A549 (cell line): Measurements from ENCODE around the gene CTIF. TPM values are rescaled to one million over a fixed set of nuclear protein-coding genes. Genes with fewer than 3 reads are reported as not detected.

Source experiments
- ATAC-seq, 2 experiments: fragments of 200-7000 bp in 1 of 2; fragments of >200 bp in 1 of 2; cut with Nextera tagmentation in 1 of 2; cut with Tn5 transposase in 1 of 2; 3 replicates each; pipeline versions ENCODE4 v1.8.0 to v1.9.1; 2018 to 2020; ENCODE audit warnings: mild to moderate bottlenecking in 1 of 2, moderate library complexity in 1 of 2
- CTCF ChIA-PET: fragments of 300-600 bp; sonication (Branson Sonifier 250); formaldehyde crosslinking; extraction: SDS; loops from one replicate; lab custom pipeline; 2021; ENCODE audit warnings: antibody characterized with exemption, inconsistent platforms; lab: Yijun Ruan, JAX
- POLR2A ChIA-PET: fragments of 350-600 bp; formaldehyde crosslinking; extraction: SDS; loops from one replicate; lab custom pipeline; 2021; ENCODE audit warnings: antibody characterized with exemption, inconsistent platforms; lab: Yijun Ruan, JAX
- DNase-seq, 2 experiments: peaks; one replicate each; pipeline versions ENCODE4 v3.0.0 to v3.0.0-alpha.2; 2011 to 2016; ENCODE audit warnings: low read depth in 1 of 2, low spot score in 1 of 2
- FAIRE-seq: peaks from 2 replicates; lab custom pipeline; 2011; peaks lifted over from hg19 to GRCh38; lab: Jason Lieb, UNC
- H3K27ac ChIP-seq, 2 experiments: fragments of >200 bp; sonication (Bioruptor Twin); formaldehyde crosslinking; 3 replicates each; pipeline ENCODE4 v1.5.1; 2016 to 2017
- H3K4me1 ChIP-seq: fragments of >200 bp; sonication (Bioruptor Twin); formaldehyde crosslinking; 3 replicates; pipeline ENCODE4 v1.6.1; 2016
- H3K4me2 ChIP-seq: fragments of >200 bp; sonication (Bioruptor Twin); formaldehyde crosslinking; 3 replicates; pipeline ENCODE4 v1.6.1; 2016
- H3K4me3 ChIP-seq: fragments of >200 bp; sonication (Bioruptor Twin); formaldehyde crosslinking; 3 replicates; pipeline ENCODE4 v1.5.1; 2016
- H3K9me3 ChIP-seq: fragments of >200 bp; sonication (Bioruptor Twin); formaldehyde crosslinking; 3 replicates; pipeline ENCODE4 v1.6.1; 2016
- CBX2 ChIP-seq: fragments of 200-600 bp; sonication (generic); IDR thresholded peaks from 2 replicates; pipeline ENCODE4 v1.6.1; 2016; ENCODE audit warnings: low read depth, mild to moderate bottlenecking, borderline replicate concordance
- CHD2 ChIP-seq: fragments of 150-350 bp; IDR thresholded peaks from 2 replicates; pipeline ENCODE4 v1.6.1; 2014; ENCODE audit warnings: low read length; ENCODE audit not compliant: partially characterized antibody
- CHD4 ChIP-seq: fragments of 200-600 bp; sonication (generic); IDR thresholded peaks from 2 replicates; pipeline ENCODE4 v1.6.1; 2016; ENCODE audit warnings: antibody characterized with exemption, mild to moderate bottlenecking, borderline replicate concordance
- EP300 ChIP-seq, 2 experiments: fragments of >200 bp; sonication (Bioruptor Twin); formaldehyde crosslinking; IDR thresholded peaks; 2 replicates in 1 of 2; 3 replicates in 1 of 2; pipeline ENCODE4 v1.6.1; 2016 to 2017
- HDAC2 ChIP-seq: fragments of 200-600 bp; sonication (generic); IDR thresholded peaks from 2 replicates; pipeline ENCODE4 v1.6.1; 2016
- HOXA7 ChIP-seq: fragments of 250-450 bp; sonication (Bioruptor Pico); IDR thresholded peaks from 2 replicates; pipeline ENCODE4 v1.5.0; 2020; ENCODE audit warnings: mild to moderate bottlenecking, moderate library complexity
- HOXB13 ChIP-seq: fragments of 250-450 bp; sonication (Bioruptor Pico); IDR thresholded peaks from 2 replicates; pipeline ENCODE4 v1.5.0; 2020; ENCODE audit warnings: low read depth, mild to moderate bottlenecking, moderate library complexity
- KDM1A ChIP-seq: fragments of 200-600 bp; sonication (generic); IDR thresholded peaks from 2 replicates; pipeline ENCODE4 v1.6.1; 2016; ENCODE audit warnings: low read depth, mild to moderate bottlenecking
- NFE2L2 ChIP-seq: fragments of 150-350 bp; conservative IDR thresholded peaks from 2 replicates; pipeline ENCODE4 v1.6.1; 2014; ENCODE audit warnings: low read length
- NPAS2 ChIP-seq: fragments of 250-450 bp; sonication (Bioruptor Pico); IDR thresholded peaks from 2 replicates; pipeline ENCODE4 v1.8.0; 2022; ENCODE audit warnings: mild to moderate bottlenecking, moderate library complexity, borderline replicate concordance
- NR3C1 ChIP-seq: fragments of >200 bp; sonication (Bioruptor Twin); formaldehyde crosslinking; IDR thresholded peaks from 3 replicates; pipeline ENCODE4 v1.6.1; 2017
- POLR2A ChIP-seq: IDR thresholded peaks from 2 replicates; pipeline ENCODE4 v1.6.1; 2012; ENCODE audit warnings: mild to moderate bottlenecking, low read length
- POLR2AphosphoS2 ChIP-seq: conservative IDR thresholded peaks from 2 replicates; pipeline ENCODE4 v1.6.1; 2012; ENCODE audit warnings: low read length, improper control_type of control experiment, inconsistent platforms
- RARB ChIP-seq: fragments of 250-450 bp; sonication (Bioruptor Pico); IDR thresholded peaks from 2 replicates; pipeline ENCODE4 v1.8.0; 2021; ENCODE audit warnings: mild to moderate bottlenecking, moderate library complexity
- RCOR1 ChIP-seq: fragments of 150-350 bp; IDR thresholded peaks from 2 replicates; pipeline ENCODE4 v1.6.1; 2014; ENCODE audit warnings: antibody characterized with exemption, low read length, low read depth
- RNF2 ChIP-seq: fragments of 200-600 bp; sonication (generic); IDR thresholded peaks from 2 replicates; pipeline ENCODE4 v1.6.1; 2016; ENCODE audit warnings: low read depth, mild to moderate bottlenecking, antibody characterized with exemption, moderate library complexity, borderline replicate concordance
- TFCP2L1 ChIP-seq: fragments of 250-450 bp; sonication (Bioruptor Pico); IDR thresholded peaks from 2 replicates; pipeline ENCODE4 v1.5.0; 2021; ENCODE audit warnings: mild to moderate bottlenecking
- TP53 ChIP-seq: fragments of 250-450 bp; sonication (Bioruptor Pico); IDR thresholded peaks from 2 replicates; pipeline ENCODE4 v1.5.0; 2021; ENCODE audit warnings: mild to moderate bottlenecking, moderate library complexity
- ZSCAN20 ChIP-seq: fragments of 250-450 bp; sonication (Bioruptor Pico); IDR thresholded peaks from 2 replicates; pipeline ENCODE4 v1.8.0; 2022; ENCODE audit warnings: mild to moderate bottlenecking, moderate library complexity
- WGBS: methylation state at CpG from one replicate; pipeline ENCODE4 v1.1.6; 2017; ENCODE audit errors: missing lambda C conversion rate; 5-methylcytosine and 5-hydroxymethylcytosine counted together
- polyA plus RNA-seq, 4 experiments: library from polyadenylated mRNA; depleted of rRNA in 3 of 4; stranded (reverse); fragments of >200 nt; fragmentation: RNase III in 1 of 4; extraction: RNeasy Plus Mini Kit Qiagen cat#74134 plus additional on column Dnase treatment in 1 of 4; gene quantifications; 2 replicates in 3 of 4; 3 replicates in 1 of 4; pipeline ENCODE4 v1.2.3, GENCODE V29; 2011 to 2017
- TF ChIP-seq, protein P1 (sequence below): fragments of 250-450 bp; sonication (Bioruptor Pico); IDR thresholded peaks from 2 replicates; pipeline ENCODE4 v1.5.0; 2021; ENCODE audit warnings: mild to moderate bottlenecking, moderate library complexity, borderline replicate concordance
- TF ChIP-seq, protein P2 (sequence below): fragments of 150-350 bp; IDR thresholded peaks from 2 replicates; pipeline ENCODE4 v1.6.1; 2014; ENCODE audit warnings: low read depth, mild to moderate bottlenecking, low read length
- TF ChIP-seq, protein P3 (sequence below): IDR thresholded peaks from 2 replicates; pipeline ENCODE4 v1.6.1; 2012; ENCODE audit warnings: low read depth, borderline replicate concordance
- TF ChIP-seq, protein P4 (sequence below): fragments of >200 bp; sonication (Bioruptor Twin); formaldehyde crosslinking; IDR thresholded peaks from 3 replicates; pipeline ENCODE4 v1.6.1; 2016
- TF ChIP-seq, protein P5 (sequence below): fragments of >200 bp; sonication (Bioruptor Twin); formaldehyde crosslinking; IDR thresholded peaks from 2 replicates; pipeline ENCODE4 v1.6.1; 2016

The CTIF gene
- polyA plus RNA-seq, 2 of the 4 experiments (the other 2 are of a cell fraction) = 17.0 to 24.7 TPM

DNA sequence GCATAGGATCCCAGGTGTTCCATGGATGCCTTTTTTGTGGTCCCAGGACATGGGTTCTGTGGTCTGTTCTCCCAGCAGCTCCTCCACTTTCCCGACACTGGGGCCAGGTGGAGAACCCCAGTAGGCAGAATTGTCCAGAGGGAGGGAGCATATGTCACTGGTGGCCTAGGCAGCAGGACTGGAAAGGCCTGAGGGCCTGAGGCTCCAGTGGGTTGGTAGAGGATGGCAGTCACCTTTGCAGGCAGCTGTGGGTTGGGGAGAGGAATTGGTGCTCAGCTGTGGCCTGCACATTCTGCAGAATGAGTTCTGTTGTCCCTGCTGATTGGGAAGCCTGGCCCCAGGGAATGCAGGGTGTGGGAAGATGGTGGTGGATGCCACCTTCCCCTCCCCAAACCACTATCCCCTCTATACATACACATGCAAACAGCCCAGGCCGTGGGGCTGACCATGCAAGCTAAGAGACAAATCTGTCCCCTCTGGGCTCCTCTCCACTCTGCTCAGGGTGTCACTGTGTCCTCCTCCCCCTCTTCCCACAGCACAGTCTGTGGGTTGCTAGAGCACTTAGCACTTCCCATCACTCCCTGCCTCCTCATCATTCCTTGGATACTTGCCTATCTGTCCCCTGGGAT is 11.4 kb downstream of the CTIF start (continued):
- TF ChIP-seq, protein P1, sequence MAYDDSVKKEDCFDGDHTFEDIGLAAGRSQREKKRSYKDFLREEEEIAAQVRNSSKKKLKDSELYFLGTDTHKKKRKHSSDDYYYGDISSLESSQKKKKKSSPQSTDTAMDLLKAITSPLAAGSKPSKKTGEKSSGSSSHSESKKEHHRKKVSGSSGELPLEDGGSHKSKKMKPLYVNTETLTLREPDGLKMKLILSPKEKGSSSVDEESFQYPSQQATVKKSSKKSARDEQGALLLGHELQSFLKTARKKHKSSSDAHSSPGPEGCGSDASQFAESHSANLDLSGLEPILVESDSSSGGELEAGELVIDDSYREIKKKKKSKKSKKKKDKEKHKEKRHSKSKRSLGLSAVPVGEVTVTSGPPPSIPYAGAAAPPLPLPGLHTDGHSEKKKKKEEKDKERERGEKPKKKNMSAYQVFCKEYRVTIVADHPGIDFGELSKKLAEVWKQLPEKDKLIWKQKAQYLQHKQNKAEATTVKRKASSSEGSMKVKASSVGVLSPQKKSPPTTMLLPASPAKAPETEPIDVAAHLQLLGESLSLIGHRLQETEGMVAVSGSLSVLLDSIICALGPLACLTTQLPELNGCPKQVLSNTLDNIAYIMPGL (CRISPR knock-in tag) = no peak
- no peak for TF ChIP-seq CHD4

DNA sequence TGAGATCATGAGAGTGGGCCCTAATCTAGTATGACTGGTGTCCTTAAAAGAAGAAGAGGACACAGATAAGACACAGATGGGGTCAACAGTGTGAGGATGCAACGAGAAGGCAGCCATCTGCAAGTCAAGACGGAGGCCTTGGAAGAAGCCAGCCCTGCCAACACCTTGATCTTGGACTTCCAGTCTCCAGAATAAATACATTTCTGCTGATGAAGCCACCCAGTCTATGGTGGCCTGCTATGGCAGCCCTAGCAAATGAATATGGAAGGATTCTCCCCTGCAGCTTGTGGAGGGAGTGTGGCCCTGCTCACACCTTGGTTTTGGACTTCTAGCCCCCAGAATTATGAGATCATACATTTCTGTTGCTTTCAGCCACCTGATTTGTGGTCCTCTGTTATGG is 12.3 kb downstream of the CTIF start:
- H3K4me1 ChIP-seq = peaks cover 29% of the 10 kb centered on the region
- FAIRE-seq (no peak), ATAC-seq (no peak), DNase-seq (no peak)
- POLR2A ChIA-PET = no interaction called here
- no peak overlapping the region for H3K4me3 ChIP-seq
- no peaks in the 10 kb centered on the region for H3K9me3 ChIP-seq
- no peak overlapping the region for H3K4me2 ChIP-seq
- TF ChIP-seq NR3C1 (no peak), POLR2AphosphoS2 (no peak), NFE2L2 (no peak), HDAC2 (no peak), ZSCAN20 (no peak), EP300 (IDR thresholded peaks at IDR 0.05) (no peak), POLR2A (no peak), TFCP2L1 (no peak), NPAS2 (CRISPR knock-in tag) (no peak), KDM1A (no peak), RNF2 (no peak), RARB (CRISPR knock-in tag) (no peak), HOXA7 (CRISPR knock-in tag) (no peak)
- TF ChIP-seq, protein P1 (CRISPR knock-in tag) = no peak
- TF ChIP-seq, protein P2, sequence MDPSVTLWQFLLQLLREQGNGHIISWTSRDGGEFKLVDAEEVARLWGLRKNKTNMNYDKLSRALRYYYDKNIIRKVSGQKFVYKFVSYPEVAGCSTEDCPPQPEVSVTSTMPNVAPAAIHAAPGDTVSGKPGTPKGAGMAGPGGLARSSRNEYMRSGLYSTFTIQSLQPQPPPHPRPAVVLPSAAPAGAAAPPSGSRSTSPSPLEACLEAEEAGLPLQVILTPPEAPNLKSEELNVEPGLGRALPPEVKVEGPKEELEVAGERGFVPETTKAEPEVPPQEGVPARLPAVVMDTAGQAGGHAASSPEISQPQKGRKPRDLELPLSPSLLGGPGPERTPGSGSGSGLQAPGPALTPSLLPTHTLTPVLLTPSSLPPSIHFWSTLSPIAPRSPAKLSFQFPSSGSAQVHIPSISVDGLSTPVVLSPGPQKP = no peak
- H3K27ac ChIP-seq = no peak overlapping the region
- CTCF ChIA-PET = interaction anchor here (1.8 kb wide), 1 partner anchor 75 kb away, joined by 4 read pairs; no protein-coding TSS in a partner anchor
- WGBS = 80% methylated on average over 2 of the region's 2 CpGs

DNA sequence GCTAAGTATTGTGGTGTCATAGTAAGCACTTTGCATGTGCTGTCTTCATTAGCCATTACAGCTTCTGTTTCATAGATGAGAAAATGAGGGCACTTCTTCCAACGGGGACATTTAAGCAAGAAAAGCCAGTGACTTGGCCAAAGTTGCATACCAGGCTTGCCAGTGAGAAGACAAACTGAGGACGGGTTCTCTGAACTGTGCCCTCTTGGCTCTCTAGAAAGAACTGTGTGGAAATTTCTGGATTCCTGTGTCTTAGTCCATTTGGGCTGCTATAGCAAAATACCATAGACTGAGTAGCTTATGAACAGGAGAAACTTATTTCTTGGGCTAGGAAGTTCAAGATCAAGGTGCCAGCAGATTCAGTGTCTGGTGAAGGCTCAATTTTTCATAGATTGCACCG is 13.3 kb downstream of the CTIF start:
- Histone ChIP-seq H3K4me3 (no peak overlapping the region), H3K27ac (no peak overlapping the region), H3K4me2 (no peak overlapping the region), H3K9me3 (no peaks in the 10 kb centered on the region), H3K4me1 (peaks cover 18% of the 10 kb centered on the region)
- no peak for DNase-seq
- no peak for FAIRE-seq
- 87% methylated on average over 3 of the region's 3 CpGs for WGBS
- ChIA-PET CTCF (interaction anchor here (1.8 kb wide), 1 partner anchor 76 kb away, joined by 4 read pairs; no protein-coding TSS in a partner anchor), POLR2A (no interaction called here)
- ATAC-seq = no peak
- TF ChIP-seq, protein P3, sequence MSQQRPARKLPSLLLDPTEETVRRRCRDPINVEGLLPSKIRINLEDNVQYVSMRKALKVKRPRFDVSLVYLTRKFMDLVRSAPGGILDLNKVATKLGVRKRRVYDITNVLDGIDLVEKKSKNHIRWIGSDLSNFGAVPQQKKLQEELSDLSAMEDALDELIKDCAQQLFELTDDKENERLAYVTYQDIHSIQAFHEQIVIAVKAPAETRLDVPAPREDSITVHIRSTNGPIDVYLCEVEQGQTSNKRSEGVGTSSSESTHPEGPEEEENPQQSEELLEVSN = no peak
- TF ChIP-seq NPAS2 (CRISPR knock-in tag) (no peak), CHD2 (no peak), KDM1A (no peak), EP300 (IDR thresholded peaks at IDR 0.05) (no peak), HDAC2 (no peak), HOXB13 (CRISPR knock-in tag) (no peak), RCOR1 (no peak), CBX2 (no peak), TP53 (no peak)
- TF ChIP-seq, protein P4, sequence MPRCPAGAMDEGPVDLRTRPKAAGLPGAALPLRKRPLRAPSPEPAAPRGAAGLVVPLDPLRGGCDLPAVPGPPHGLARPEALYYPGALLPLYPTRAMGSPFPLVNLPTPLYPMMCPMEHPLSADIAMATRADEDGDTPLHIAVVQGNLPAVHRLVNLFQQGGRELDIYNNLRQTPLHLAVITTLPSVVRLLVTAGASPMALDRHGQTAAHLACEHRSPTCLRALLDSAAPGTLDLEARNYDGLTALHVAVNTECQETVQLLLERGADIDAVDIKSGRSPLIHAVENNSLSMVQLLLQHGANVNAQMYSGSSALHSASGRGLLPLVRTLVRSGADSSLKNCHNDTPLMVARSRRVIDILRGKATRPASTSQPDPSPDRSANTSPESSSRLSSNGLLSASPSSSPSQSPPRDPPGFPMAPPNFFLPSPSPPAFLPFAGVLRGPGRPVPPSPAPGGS = no peak
- TF ChIP-seq, protein P5, sequence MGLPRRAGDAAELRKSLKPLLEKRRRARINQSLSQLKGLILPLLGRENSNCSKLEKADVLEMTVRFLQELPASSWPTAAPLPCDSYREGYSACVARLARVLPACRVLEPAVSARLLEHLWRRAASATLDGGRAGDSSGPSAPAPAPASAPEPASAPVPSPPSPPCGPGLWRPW = no peak
